IPS-18c (cell line): ENCODE data around the gene DYRK1B.
A peak's percentile ranks its signal among the peaks of the same experiment; 100 is the strongest.
"Not testable (repeated sequence)": the region's sequence is repeated elsewhere in the genome, so short reads cannot be mapped to it uniquely, and the experiment has no call there.

Experiments
- H3K4me3 ChIP-seq: 2 replicates; pipeline ENCODE4 v1.7.0; 2013; ENCODE audit warnings: low read depth, mild to moderate bottlenecking, low read length, moderate library complexity; ENCODE audit not compliant: insufficient read depth
- H3K9me3 ChIP-seq: one replicate; pipeline ENCODE4 v1.6.1; 2013; ENCODE audit warnings: mild to moderate bottlenecking, low read length, moderate library complexity; ENCODE audit not compliant: control insufficient read depth, insufficient read depth

DYRK1B gene

DNA sequence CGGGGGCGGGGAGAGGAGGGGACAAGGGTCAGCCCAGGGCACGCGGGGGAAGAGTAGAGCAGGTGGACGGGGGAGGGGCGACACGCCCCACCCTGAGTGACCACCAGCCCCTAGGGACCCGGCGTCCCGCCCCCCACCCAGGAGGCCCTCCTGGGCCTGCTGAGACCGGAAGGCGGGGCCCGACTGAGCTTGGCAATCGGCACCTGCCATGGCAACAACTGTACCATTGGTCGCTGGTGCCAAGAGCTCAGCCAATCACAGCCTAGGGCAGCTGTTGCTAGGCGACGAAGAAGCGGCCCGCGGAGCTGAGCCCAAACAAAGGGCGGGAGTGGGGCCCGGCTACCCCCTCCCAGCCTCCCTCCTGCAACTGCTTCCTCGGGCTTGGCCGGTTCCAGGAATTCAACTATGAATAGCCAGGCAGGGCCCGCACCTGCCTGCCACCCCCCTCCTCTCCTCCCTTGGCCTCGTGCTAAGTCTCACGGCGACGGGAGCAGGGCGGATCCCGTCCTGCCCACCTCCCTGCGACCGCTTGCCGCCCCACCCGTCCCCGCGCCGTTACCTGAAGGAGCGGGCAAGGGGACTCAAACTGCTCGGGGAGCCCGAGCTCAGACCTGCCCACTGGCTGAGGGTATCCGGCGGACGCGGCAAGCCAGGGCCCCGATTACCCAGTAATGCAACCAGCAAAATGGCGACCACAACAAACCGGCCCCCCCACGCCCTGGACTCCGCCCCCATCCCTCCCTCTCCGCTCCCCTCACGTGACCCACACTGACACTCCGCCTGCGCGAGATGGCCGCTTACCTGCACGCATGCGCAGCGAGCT is at the start of gene DYRK1B:
Gene DYRK1B, minus strand, starts transcription at position 699 of the 823 bp plus-strand sequence. CDS start 2,295 bp downstream, outside the sequence.
- peak within 1 kb of the TSS; percentile 98 for H3K4me3 ChIP-seq

DNA sequence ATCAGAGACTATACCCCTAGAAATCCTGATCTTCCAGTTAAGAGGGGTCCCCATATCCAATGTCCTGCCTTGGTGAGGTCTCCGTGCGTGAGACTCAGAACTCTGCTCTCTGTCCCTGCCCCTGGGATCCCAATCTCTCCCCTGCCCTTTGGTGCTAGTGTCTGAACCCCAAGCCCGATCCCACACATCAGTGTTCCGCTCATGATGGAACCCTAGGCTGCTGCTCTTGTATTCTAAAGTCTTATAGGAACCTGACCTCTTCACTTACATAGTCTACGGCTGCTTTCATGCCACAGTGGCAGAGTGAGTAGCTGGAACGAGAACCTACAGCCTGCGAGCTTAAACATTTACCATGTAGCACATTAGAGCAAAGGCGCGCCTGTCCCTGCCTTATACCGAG is 48.7 kb upstream of the DYRK1B start:
- not testable (repeated sequence) for H3K4me3 ChIP-seq, H3K9me3 ChIP-seq

More for the DNA sequence above, at the start of gene DYRK1B:
- no peaks in the 10 kb centered on the region for H3K9me3 ChIP-seq

DNA sequence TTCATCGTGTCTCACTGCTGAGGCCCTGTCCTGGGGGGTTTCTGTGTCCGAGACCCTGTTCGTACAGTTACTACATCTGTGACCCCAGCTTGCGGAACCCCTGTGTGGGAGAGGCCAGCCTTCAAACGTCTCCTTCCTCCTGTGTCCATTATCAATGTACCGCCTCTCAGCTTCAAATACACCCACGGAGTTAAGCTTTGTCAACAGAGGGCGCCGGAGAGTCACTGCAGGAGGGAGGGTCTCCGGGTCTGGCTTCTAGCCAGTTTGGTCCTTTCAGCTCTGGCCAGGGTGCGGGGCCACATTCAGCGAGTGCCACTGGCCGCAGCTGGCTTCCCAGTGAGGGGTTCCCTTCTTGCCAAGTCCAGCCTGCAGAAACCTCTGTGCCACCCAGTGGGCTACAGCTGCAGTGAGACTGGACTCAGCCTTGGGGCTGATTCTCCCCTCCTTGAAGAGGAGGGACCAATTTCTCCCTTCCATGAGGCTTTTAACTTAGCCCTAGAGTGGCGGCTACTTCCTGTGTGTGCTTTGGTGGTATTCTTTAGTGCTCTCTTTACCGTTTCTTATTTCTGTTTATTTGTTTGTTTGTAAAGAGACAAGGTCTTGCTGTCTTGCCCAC is 47.6 kb upstream of the DYRK1B start:
- H3K9me3 ChIP-seq, H3K4me3 ChIP-seq: not testable (repeated sequence)

DNA sequence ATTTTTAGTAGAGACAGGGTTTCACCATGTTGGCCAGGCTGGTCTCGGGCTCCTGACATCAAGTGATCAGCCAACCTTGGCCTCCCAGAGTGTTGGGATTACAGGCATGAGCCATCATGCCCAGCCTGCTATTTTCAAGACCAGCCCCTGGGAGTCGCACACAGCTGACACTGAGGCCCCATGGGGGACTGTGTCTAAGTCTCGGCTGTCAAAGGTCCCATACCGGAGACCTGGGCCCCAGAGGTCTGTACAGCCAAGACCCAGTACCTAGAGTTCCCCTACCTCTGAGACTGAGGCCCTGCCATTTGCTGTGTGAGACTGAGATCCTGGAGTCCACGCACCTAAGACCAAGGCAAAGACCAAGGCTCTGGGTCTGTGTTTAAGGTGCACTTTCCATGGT is 46.3 kb upstream of the DYRK1B start:
- H3K4me3 ChIP-seq, H3K9me3 ChIP-seq: not testable (repeated sequence)

DNA sequence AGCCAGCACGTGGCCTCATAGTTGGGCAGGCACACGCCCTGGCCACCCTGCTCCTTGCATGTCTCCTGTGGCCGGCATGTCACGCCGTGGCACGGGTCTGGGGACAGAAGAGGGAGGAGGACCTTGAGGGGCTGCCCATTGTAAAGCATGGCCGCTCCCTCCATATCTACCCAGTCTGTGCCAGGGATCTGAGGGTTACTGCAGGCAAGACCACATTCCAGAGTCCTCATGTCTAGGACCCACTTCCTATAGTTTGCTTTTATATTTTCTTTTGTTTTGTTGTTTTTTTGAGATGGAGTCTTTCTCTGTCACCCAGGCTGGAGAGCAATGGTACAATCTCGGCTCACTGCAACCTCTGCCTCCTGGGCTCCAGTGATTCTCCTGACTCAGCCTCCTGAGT is 45.8 kb upstream of the DYRK1B start:
- not testable (repeated sequence) for H3K9me3 ChIP-seq, H3K4me3 ChIP-seq

DNA sequence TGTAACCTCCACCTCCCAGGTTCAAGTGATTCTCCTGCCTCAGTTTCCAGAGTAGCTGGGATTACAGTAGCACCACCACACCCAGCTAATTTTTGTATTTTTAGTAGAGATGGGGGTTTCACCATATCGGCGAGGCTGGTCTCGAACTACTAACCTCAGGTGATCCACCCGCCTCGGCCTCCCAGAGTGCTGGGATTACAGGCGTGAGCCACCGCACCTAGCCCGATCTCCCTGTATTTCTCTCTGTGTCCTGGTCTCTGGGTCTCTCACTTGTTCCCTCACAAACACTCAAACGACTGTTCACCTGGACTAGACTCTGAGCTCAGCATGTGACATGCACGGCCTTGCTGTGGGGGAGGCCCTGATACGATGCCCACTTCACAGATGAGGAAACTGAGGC is 44.9 kb upstream of the DYRK1B start:
- H3K9me3 ChIP-seq, H3K4me3 ChIP-seq: not testable (repeated sequence)

DNA sequence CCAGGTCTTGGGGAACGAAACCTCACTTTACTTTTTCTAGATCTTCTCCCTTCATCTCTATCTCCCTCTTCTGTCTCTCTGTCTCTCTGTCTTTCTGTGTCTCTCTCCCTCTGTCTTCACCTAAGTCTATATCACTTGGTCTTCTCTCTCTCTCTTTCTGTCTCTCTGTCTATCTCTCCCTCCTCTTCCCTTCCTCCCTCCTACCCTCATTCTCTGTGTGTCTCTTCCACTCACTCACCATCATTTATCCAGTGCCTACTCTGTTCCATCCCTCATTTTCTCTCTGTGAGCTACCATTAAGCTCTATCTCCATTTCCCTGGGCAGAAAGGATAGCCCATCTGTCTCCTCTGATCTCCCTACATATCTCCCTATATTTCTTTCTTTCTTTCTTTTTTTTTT is 44.4 kb upstream of the DYRK1B start:
- H3K9me3 ChIP-seq: no peaks in the 10 kb centered on the region
- no peak overlapping the region for H3K4me3 ChIP-seq

DNA sequence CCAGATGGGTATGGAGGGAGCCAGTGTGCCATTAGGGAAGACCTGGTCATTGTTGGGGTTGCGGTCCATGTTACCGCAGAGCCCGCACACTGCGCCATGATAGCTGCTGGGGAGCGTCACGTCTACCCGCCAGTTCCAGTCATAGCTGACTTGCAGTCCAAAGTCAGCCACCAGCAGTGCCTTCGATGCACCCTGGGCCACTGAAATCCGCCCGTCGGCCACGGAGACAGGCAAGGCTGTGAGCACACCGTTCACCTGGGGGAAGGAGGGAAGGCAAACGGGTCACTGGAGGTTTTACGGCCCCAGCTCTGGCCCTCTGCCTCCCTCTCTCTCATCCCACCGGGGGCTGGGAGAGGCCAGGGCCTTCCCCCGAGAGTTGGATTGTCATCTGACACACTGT is 44.0 kb upstream of the DYRK1B start:
- not testable (repeated sequence) for H3K9me3 ChIP-seq, H3K4me3 ChIP-seq

DNA sequence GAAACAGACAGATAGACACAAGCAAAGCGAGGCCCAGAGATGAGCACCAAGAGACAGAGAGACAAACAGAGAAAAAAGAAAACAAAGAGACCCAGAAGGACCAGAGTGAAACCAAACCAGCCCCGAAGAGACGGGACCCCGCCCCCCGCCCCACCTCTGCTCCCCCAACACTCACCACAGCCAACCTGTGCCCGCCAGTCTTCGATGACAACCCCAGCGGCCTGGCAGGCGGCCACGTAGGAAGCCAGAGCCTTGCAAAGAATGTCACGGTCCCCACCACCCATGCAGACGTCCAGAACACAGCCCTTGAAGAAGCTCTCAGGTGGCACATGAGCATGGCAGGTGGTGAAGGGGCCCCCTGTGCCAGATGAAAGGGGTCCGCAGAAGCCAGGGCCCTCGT is 43.5 kb upstream of the DYRK1B start:
- not testable (repeated sequence) for H3K4me3 ChIP-seq, H3K9me3 ChIP-seq

DNA sequence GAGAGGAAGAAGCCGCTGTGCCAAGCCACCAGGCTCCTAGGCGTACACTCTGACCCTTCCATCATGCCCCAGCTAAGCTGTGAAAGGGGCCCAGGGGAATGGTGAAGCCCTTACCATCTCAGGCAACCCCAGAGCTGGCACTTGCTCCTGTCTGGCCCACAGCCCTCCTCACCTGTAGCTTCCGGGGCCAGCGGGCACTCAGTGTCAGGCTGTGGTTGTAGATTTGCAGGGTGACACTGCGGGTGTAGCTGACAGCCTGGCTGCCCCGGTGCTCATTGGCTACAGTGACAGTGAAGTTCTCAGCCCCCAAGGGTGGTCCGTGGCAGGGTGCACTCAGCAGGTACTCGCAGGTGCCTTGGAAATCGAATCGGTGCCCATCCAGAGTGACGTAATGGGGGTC is 42.5 kb upstream of the DYRK1B start:
- not testable (repeated sequence) for H3K9me3 ChIP-seq, H3K4me3 ChIP-seq

DNA sequence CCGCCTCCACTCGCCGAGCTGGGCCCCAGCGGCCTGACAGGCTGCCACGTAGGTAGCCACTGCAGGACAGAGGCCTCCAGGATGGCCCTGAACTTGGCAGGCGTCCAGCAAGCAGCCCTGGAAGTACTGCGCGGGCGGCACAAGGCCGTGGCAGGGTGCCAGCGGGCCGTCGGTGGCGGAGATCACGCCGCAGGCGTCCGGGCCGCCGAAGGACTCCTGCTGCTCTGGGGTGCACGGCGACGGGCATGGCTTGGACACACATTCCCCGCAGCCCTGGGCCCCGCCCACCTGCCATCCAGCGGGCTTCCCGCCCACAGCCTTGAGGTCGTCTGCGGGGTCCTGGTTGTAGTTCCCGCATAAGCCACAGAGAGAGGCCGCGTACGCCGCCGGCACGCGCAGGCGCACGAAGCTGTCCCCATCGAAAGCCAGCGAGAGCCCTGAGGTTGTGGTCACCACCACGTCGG is 41.5 kb upstream of the DYRK1B start:
- not testable (repeated sequence) for H3K4me3 ChIP-seq, H3K9me3 ChIP-seq

DNA sequence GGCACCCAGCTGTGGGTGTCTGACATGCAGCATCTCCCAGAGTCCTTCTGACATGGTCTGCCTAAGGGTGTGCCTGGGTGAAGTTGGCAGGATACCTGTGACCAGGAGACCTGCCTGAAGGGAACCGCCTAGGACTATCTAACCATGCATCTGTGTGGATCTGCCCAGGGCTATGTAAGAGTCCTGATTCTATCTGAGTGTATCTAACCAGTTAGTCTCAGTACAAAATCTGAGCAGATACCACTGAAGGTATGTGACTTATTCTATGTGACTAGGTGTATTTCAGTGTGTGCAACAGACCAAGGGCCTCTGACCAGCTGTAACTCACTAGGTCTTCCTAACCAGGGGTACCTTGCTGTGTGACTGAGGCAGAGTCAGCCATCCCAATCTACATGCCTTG is 40.4 kb upstream of the DYRK1B start:
- Histone ChIP-seq H3K4me3 (no peak overlapping the region), H3K9me3 (no peaks in the 10 kb centered on the region)

DNA sequence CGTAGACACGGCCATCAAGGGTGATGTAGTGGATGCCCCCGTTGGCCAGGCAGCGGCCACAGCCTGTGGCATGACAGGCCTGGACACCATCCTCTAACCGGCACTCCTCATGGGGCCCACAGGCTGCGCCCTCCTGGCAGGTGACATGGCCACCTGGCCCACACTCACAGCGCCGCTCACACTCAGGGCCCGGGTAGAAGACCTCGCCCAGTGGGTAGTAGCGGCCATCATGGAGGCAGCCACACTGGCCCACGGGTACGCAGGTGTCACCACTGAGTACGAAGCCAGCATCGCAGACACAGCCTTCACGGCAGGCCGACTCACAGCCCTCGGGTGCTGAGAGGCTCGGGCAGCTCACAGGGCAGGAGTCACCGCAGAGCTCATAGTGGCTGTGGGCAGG is 39.4 kb upstream of the DYRK1B start:
- H3K9me3 ChIP-seq: no peaks in the 10 kb centered on the region
- H3K4me3 ChIP-seq: no peak overlapping the region

DNA sequence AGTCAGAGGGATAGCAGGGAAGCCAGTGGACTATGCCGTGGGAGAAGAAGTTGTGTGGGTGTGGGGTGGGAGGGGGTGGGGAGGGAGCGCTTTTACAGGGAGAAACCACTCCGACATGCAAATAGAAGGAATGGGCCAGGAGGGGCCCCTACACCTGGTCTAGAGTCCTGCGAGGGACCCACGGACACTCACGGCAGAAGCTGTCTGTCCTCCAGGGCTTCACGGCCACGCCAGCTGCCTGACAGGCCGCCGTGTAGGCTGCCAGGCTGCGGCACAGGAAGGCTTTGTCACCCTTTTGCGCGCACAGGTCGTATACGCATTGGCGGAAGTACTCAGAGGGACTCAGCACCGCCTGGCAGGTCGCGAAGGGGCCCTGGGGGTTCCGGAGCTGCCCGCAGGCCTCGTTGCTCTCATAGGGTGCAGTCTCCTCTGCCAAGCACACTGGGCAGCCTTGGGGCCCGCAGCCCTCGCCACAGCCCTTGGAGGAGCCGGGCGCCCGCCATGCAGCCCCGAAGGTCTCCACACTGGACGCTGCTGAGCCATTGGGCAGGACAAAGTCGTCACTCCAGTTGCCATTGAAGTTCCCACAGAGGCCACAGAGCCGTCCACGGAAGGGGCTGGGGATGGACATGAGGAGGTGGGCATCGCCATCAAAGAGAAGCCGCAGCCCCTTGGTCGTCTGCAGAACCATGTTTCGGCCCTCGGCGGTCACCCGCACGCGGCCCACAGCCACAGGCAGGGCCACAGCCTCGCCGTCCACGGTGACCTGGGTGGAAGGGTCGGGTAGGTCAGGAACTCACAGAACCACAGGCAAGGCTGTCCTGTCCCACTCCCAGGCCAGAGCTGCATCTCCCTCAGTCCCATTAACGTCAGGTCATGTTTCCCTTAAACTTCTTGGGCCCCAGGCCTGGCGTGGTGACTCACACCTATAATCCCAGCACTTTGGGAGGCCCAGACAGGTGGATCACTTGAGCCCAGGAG is 38.2 kb upstream of the DYRK1B start:
- no peaks in the 10 kb centered on the region for H3K9me3 ChIP-seq
- H3K4me3 ChIP-seq: no peak overlapping the region

DNA sequence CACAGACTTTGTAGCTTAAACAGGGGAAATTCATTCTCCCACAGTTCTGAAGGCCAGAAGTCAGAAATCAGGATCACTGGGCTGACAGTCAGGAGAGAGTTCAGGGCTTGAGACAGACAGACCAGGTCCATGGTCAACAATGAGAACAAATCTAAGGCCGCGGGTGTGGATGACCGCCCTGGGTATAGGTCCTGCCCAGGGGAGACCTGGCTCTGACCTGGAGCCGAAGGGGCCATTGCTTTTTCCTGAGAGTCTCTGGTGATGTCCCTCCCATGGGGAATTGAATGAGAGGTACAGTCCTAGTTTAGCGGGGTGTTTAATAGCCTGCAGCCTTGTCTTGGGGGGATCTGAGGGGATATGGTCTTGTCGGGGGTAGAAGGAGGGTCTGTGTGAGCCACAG is 37.4 kb upstream of the DYRK1B start:
- Histone ChIP-seq H3K4me3 (no peak overlapping the region), H3K9me3 (no peaks in the 10 kb centered on the region)

DNA sequence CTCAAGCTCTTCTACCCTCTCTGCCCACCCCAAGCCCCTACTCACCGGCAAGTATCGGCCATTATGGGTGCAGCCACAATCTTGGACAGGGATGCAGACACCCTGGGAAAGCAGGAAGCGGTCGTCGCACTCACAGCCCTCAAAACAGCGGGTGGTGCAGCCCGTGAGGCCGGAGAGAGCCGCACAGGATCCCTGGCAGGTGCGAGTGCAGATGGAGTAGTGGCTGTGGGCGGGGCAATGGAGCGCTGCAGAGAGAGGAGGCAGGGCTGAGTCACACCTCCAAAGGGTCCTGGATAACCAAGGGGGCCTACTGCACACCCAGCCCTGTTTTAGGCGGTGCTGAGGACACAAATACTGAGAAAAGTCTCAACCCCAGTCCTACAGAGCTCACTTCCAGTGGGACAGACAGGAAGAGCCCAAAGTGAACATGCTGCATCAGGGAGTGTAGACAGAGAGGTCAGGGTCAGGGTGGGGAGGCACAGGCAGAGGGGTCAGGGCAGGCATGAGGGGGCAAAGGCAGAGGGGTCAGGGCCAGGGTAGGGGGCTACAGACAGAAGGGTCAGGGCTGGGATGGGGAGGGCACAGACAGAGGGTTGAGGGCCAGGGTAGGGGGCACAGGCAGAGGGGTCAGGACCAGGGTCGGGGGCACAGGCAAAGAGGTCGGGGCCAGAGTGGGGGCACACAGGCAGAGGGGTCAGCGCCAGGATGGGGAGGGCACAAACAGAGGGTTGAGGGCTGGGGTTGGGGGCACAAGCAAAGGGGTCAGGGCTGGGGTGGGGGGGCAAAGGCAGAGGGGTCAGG is 36.4 kb upstream of the DYRK1B start:
- no peaks in the 10 kb centered on the region for H3K9me3 ChIP-seq
- no peak overlapping the region for H3K4me3 ChIP-seq

DNA sequence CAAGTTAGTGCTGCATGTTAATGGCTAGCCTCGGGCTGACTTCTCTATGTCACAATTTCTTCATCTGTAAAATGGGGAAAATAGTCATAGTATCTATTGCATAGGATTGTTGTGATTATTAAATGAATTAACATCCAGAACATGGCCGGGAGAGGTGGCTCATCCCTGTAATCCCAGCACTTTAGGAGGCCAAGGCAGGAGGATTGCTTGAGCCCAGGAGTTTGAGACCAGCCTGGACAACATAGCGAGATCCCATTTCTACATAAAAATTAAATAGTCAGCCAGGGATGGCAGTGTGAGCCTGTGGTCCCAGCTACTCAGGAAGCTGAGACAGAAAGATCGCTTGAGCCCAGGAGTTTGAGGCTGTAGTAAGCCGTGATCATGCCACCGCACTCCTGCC is 34.0 kb upstream of the DYRK1B start:
- Histone ChIP-seq H3K9me3 (no peaks in the 10 kb centered on the region), H3K4me3 (no peak overlapping the region)
